T-cell (primary cell): ENCODE data around the gene USP48. TPM values are rescaled to one million over a fixed set of nuclear protein-coding genes. Genes with fewer than 3 reads are reported as not detected.

Source experiments
- ATAC-seq, 4 experiments: fragments of 200-7000 bp in 3 of 4; fragments of 150-1000 bp in 1 of 4; cut with Tn5 transposase; replicated peaks in 1 of 4; 1 replicate in 3 of 4; 2 replicates in 1 of 4; pipeline ENCODE4 v1.10.0; 2021; ENCODE audit warnings: moderate library complexity in 3 of 4, mild to moderate bottlenecking in 2 of 4, moderate number of reproducible peaks in 1 of 4
- CTCF ChIA-PET, 2 donors: fragments of 300-600 bp; sonication (Branson Sonifier 250); formaldehyde crosslinking; loops; one replicate each; lab custom pipeline; 2022; ENCODE audit warnings: antibody characterized with exemption in 2 of 2; lab: Charles Lee
- POLR2A ChIA-PET, 2 donors: fragments of 300-600 bp; sonication (Branson Sonifier 250); formaldehyde crosslinking; loops; one replicate each; lab custom pipeline; 2022; ENCODE audit warnings: antibody characterized with exemption in 2 of 2; lab: Charles Lee
- DNase-seq, 35 experiments: peaks; one replicate each; pipeline versions ENCODE4 v3.0.0 to v3.0.0-alpha.2; 2013 to 2023
- H3K27ac ChIP-seq: one replicate; pipeline ENCODE4 v1.5.1; 2013; ENCODE audit warnings: low read length
- H3K27me3 ChIP-seq, 2 experiments: replicated peaks in 1 of 2; 1 replicate in 1 of 2; 2 replicates in 1 of 2; pipeline versions ENCODE4 v1.6.1 to v1.7.0; 2013; ENCODE audit warnings: low read length in 1 of 2, mixed read lengths in 1 of 2; ENCODE audit not compliant: control insufficient read depth in 2 of 2, insufficient read depth in 2 of 2; ENCODE audit errors: extremely low read depth in 1 of 2
- H3K36me3 ChIP-seq, 2 donors: 1 replicate in 1 of 2; 2 replicates in 1 of 2; pipeline versions ENCODE4 v1.6.1 to v1.7.0; 2013; ENCODE audit warnings: low read length in 1 of 2; ENCODE audit not compliant: control insufficient read depth in 2 of 2, insufficient read depth in 1 of 2; ENCODE audit errors: extremely low read depth in 1 of 2
- H3K4me1 ChIP-seq, 2 experiments: 1 replicate in 1 of 2; 2 replicates in 1 of 2; pipeline versions ENCODE4 v1.6.1 to v1.7.0; 2013; ENCODE audit warnings: low read length in 2 of 2, mixed read lengths in 1 of 2; ENCODE audit not compliant: insufficient read depth in 2 of 2, control insufficient read depth in 1 of 2; ENCODE audit errors: extremely low read depth in 1 of 2
- H3K4me3 ChIP-seq, 2 donors: 1 replicate in 1 of 2; 2 replicates in 1 of 2; pipeline versions ENCODE4 v1.5.1 to v1.7.0; 2013; ENCODE audit warnings: mild to moderate bottlenecking in 2 of 2, low read length in 1 of 2, moderate library complexity in 1 of 2; ENCODE audit not compliant: control insufficient read depth in 1 of 2; ENCODE audit errors: extremely low read depth in 1 of 2
- H3K9me3 ChIP-seq: 2 replicates; pipeline ENCODE4 v1.7.0; 2013
- H3K27ac Mint-ChIP-seq, 2 donors: one replicate each; pipeline ENCODE4 v1.8.0; 2020 to 2021; ENCODE audit warnings: mild to moderate bottlenecking in 2 of 2, mixed read lengths in 2 of 2
- H3K27me3 Mint-ChIP-seq, 2 donors: one replicate each; pipeline ENCODE4 v1.8.0; 2021 to 2022; ENCODE audit warnings: mixed read lengths in 2 of 2
- H3K36me3 Mint-ChIP-seq: one replicate; pipeline ENCODE4 v1.8.0; 2021; ENCODE audit warnings: mixed read lengths
- H3K4me1 Mint-ChIP-seq, 3 donors: one replicate each; pipeline ENCODE4 v1.8.0; 2020 to 2022; ENCODE audit warnings: mixed read lengths in 3 of 3, mild to moderate bottlenecking in 1 of 3
- H3K4me3 Mint-ChIP-seq, 3 donors: one replicate each; pipeline ENCODE4 v1.8.0; 2020 to 2022; ENCODE audit warnings: mild to moderate bottlenecking in 3 of 3, mixed read lengths in 3 of 3, moderate library complexity in 3 of 3
- H3K9me3 Mint-ChIP-seq, 3 donors: one replicate each; pipeline ENCODE4 v1.8.0; 2020 to 2022; ENCODE audit warnings: mixed read lengths in 3 of 3
- WGBS: methylation state at CpG from one replicate; pipeline ENCODE4 v1.1.5; 2013; ENCODE audit warnings: missing lambda C conversion rate; ENCODE audit not compliant: insufficient coverage; 5-methylcytosine and 5-hydroxymethylcytosine counted together
- total RNA-seq, 35 experiments: library from RNA in 6 of 35; stranded (reverse) in 6 of 35; fragments of 120-200 nt in 1 of 35; gene quantifications; one replicate each; pipeline versions ENCODE4 v1.2.1 to v1.2.4 and lab custom pipeline; 2013 to 2026

The USP48 gene
- total RNA-seq, 5 donors from 2014 or later (not counting 1 experiment from before 2014, with no cell fraction given): 65.8 to 95.6 (median 77.5) TPM

GRCh38 chr1:21640653-21641052 is 142.3 kb downstream of the USP48 start:
- Histone ChIP-seq H3K27me3 (peaks cover 0 to 36% of the 10 kb centered on the region in 2 experiments), H3K4me1 (no peaks in the 10 kb centered on the region), H3K4me3 (no peak overlapping the region), H3K36me3 (no peaks in the 10 kb centered on the region), H3K9me3 (no peaks in the 10 kb centered on the region), H3K27ac (no peak overlapping the region)
- DNase-seq: no peak
- CTCF ChIA-PET: interaction anchor here in 1 of 2 donors (0.6 kb wide), 1 partner anchor 782 kb away, joined by 3 read pairs; no protein-coding TSS in a partner anchor
- ATAC-seq: no peak
- Mint-ChIP-seq H3K4me1 (no peaks in the 10 kb centered on the region), H3K4me3 (no peak overlapping the region), H3K9me3 (no peaks in the 10 kb centered on the region), H3K27me3 (peaks cover 15 to 23% of the 10 kb centered on the region in 2 donors), H3K36me3 (no peaks in the 10 kb centered on the region), H3K27ac (no peak overlapping the region)
- 100% methylated on average over 1 of the region's 6 CpGs for WGBS
- POLR2A ChIA-PET: no interaction called here

GRCh38 chr1:21639594-21640041 is 143.3 kb downstream of the USP48 start:
- DNase-seq (no peak), ATAC-seq (no peak)
- ChIA-PET POLR2A (no interaction called here), CTCF (no interaction called here)
- Histone ChIP-seq H3K4me3 (no peak overlapping the region), H3K4me1 (no peaks in the 10 kb centered on the region), H3K27me3 (peaks cover 0 to 36% of the 10 kb centered on the region in 2 experiments), H3K9me3 (no peaks in the 10 kb centered on the region), H3K36me3 (no peaks in the 10 kb centered on the region), H3K27ac (no peak overlapping the region)
- 80% methylated on average over 5 of the region's 24 CpGs for WGBS
- Mint-ChIP-seq H3K4me3 (no peak overlapping the region), H3K36me3 (no peaks in the 10 kb centered on the region), H3K4me1 (no peaks in the 10 kb centered on the region), H3K27me3 (peaks cover 22 to 27% of the 10 kb centered on the region in 2 donors), H3K9me3 (no peaks in the 10 kb centered on the region), H3K27ac (no peak overlapping the region)

GRCh38 chr1:21638531-21639341 is 144.2 kb downstream of the USP48 start:
- H3K27ac Mint-ChIP-seq: peak overlapping the region in 1 of 2 donors; percentile 23
- no peak overlapping the region for H3K4me3 Mint-ChIP-seq
- Histone ChIP-seq H3K4me1 (no peaks in the 10 kb centered on the region), H3K27ac (no peak overlapping the region), H3K9me3 (no peaks in the 10 kb centered on the region), H3K36me3 (no peaks in the 10 kb centered on the region), H3K27me3 (peaks cover 0 to 33% of the 10 kb centered on the region in 2 experiments), H3K4me3 (no peak overlapping the region)
- DNase-seq (no peak), ATAC-seq (no peak)
- H3K36me3 Mint-ChIP-seq: no peaks in the 10 kb centered on the region
- POLR2A ChIA-PET: no interaction called here
- WGBS: 44% methylated on average over 6 of the region's 10 CpGs
- CTCF ChIA-PET: no interaction called here
- H3K27me3 Mint-ChIP-seq: peaks cover 18 to 22% of the 10 kb centered on the region in 2 donors
- no peaks in the 10 kb centered on the region for H3K4me1 Mint-ChIP-seq
- no peaks in the 10 kb centered on the region for H3K9me3 Mint-ChIP-seq

- DNase-seq (no peak), ATAC-seq (no peak)
- POLR2A ChIA-PET: no interaction called here
- Mint-ChIP-seq H3K27ac (no peak overlapping the region), H3K9me3 (no peaks in the 10 kb centered on the region), H3K36me3 (no peaks in the 10 kb centered on the region), H3K27me3 (peaks cover 18 to 19% of the 10 kb centered on the region in 2 donors), H3K4me1 (no peaks in the 10 kb centered on the region), H3K4me3 (no peak overlapping the region)
- CTCF ChIA-PET: no interaction called here
- Histone ChIP-seq H3K27ac (no peak overlapping the region), H3K27me3 (peaks cover 0 to 41% of the 10 kb centered on the region in 2 experiments), H3K9me3 (no peaks in the 10 kb centered on the region), H3K4me3 (no peak overlapping the region), H3K4me1 (peaks cover 0 to 3% of the 10 kb centered on the region in 2 experiments), H3K36me3 (no peaks in the 10 kb centered on the region)
- 100% methylated on average over 2 of the region's 6 CpGs for WGBS
Observed at GRCh38 chr1:21637514-21637913, 145.4 kb downstream of the USP48 start.

GRCh38 chr1:21636029-21636428 is 146.9 kb downstream of the USP48 start:
- Mint-ChIP-seq H3K27me3 (peaks cover 16 to 17% of the 10 kb centered on the region in 2 donors), H3K4me3 (no peak overlapping the region), H3K4me1 (no peaks in the 10 kb centered on the region), H3K9me3 (no peaks in the 10 kb centered on the region), H3K27ac (no peak overlapping the region), H3K36me3 (no peaks in the 10 kb centered on the region)
- H3K9me3 ChIP-seq: no peaks in the 10 kb centered on the region
- H3K27ac ChIP-seq: no peak overlapping the region
- no peaks in the 10 kb centered on the region for H3K36me3 ChIP-seq
- ATAC-seq (no peak), DNase-seq (no peak)
- CTCF ChIA-PET: no interaction called here
- H3K4me1 ChIP-seq: peaks cover 0 to 10% of the 10 kb centered on the region in 2 experiments
- no peak overlapping the region for H3K4me3 ChIP-seq
- peaks cover 0 to 38% of the 10 kb centered on the region in 2 experiments for H3K27me3 ChIP-seq
- WGBS: no CpG with 5 or more reads among the region's 2 CpGs
- POLR2A ChIA-PET: no interaction called here

GRCh38 chr1:21634806-21635535 is 148.0 kb downstream of the USP48 start:
- H3K27ac Mint-ChIP-seq: no peak overlapping the region

More at GRCh38 chr1:21634806-21635535, 148.0 kb downstream of the USP48 start:
- Histone ChIP-seq H3K36me3 (no peaks in the 10 kb centered on the region), H3K27ac (no peak overlapping the region), H3K27me3 (peaks cover 0 to 40% of the 10 kb centered on the region in 2 experiments), H3K9me3 (no peaks in the 10 kb centered on the region), H3K4me1 (peaks cover 0 to 10% of the 10 kb centered on the region in 2 experiments), H3K4me3 (no peak overlapping the region)
- no peak for DNase-seq
- ChIA-PET CTCF (no interaction called here), POLR2A (no interaction called here)
- WGBS: 80% methylated on average over 5 of the region's 12 CpGs
- no peaks in the 10 kb centered on the region for H3K9me3 Mint-ChIP-seq
- H3K36me3 Mint-ChIP-seq: no peaks in the 10 kb centered on the region
- peaks cover 11 to 21% of the 10 kb centered on the region in 2 donors for H3K27me3 Mint-ChIP-seq
- no peak for ATAC-seq
- H3K4me3 Mint-ChIP-seq: no peak overlapping the region
- no peaks in the 10 kb centered on the region for H3K4me1 Mint-ChIP-seq
